ENCODE results near the gene AGAP1.

AGAP1 gene

GRCh38 chr2:235641956-235642355 lies 148.1 kb downstream of the AGAP1 start:
- DNase-seq: no peak

GRCh38 chr2:235642446-235643098 lies 148.7 kb downstream of the AGAP1 start:
- no peak for DNase-seq

- DNase-seq: no peak
Measured at GRCh38 chr2:235643680-235644511, 150.1 kb downstream of the AGAP1 start.

- DNase-seq: no peak
Measured at GRCh38 chr2:235647264-235647663, 153.4 kb downstream of the AGAP1 start.

GRCh38 chr2:235647877-235648276 lies 154.0 kb downstream of the AGAP1 start:
- DNase-seq: no peak

- no peak for DNase-seq
Measured at GRCh38 chr2:235649418-235649817, 155.6 kb downstream of the AGAP1 start.

GRCh38 chr2:235651643-235652042 lies 157.8 kb downstream of the AGAP1 start:
- no peak for DNase-seq

GRCh38 chr2:235654103-235654813 lies 160.4 kb downstream of the AGAP1 start:
- no peak for DNase-seq

- DNase-seq: peak; percentile 61
Measured at GRCh38 chr2:235658351-235659174, 164.7 kb downstream of the AGAP1 start.

- no peak for DNase-seq
Measured at GRCh38 chr2:235659767-235660322, 166.0 kb downstream of the AGAP1 start.

- no peak for DNase-seq
Measured at GRCh38 chr2:235660484-235661082, 166.7 kb downstream of the AGAP1 start.

- peak; percentile 43 for DNase-seq
Measured at GRCh38 chr2:235661167-235661937, 167.5 kb downstream of the AGAP1 start.

- no peak for DNase-seq
Measured at GRCh38 chr2:235661952-235662351, 168.1 kb downstream of the AGAP1 start.

- no peak for DNase-seq
Measured at GRCh38 chr2:235663875-235664274, 170.0 kb downstream of the AGAP1 start.

- no peak for DNase-seq
Measured at GRCh38 chr2:235665661-235666212, 171.9 kb downstream of the AGAP1 start.

- DNase-seq: peak; percentile 39
Measured at GRCh38 chr2:235666213-235666781, 172.5 kb downstream of the AGAP1 start.

- no peak for DNase-seq
Measured at GRCh38 chr2:235668782-235669181, 174.9 kb downstream of the AGAP1 start.

GRCh38 chr2:235669269-235669831 lies 175.5 kb downstream of the AGAP1 start:
- no peak for DNase-seq

GRCh38 chr2:235669983-235670962 lies 176.4 kb downstream of the AGAP1 start:
- no peak for DNase-seq
